ENCODE results near the gene CYGB.

Gene CYGB

GRCh38 chr17:76506408-76507345 is 30.8 kb downstream of the CYGB start:
- Histone ChIP-seq H3K9me3 (ENCODE audit: severe bottlenecking) (no peaks in the 10 kb centered on the region), H3K4me1 (ENCODE audit: insufficient read depth, poor library complexity, severe bottlenecking) (peaks cover 2% of the 10 kb centered on the region), H3K27me3 (ENCODE audit: insufficient read depth, poor library complexity, severe bottlenecking) (no peaks in the 10 kb centered on the region), H3K4me3 (ENCODE audit: severe bottlenecking) (no peak overlapping the region), H3K36me3 (ENCODE audit: low read depth) (no peaks in the 10 kb centered on the region), H3K27ac (ENCODE audit: poor library complexity, severe bottlenecking) (no peak overlapping the region)
- ATAC-seq (ENCODE audit: low read depth) (peak; percentile 81), DNase-seq (ENCODE audit: low spot score) (no peak)
- TF ChIP-seq CTCF (IDR thresholded peaks at IDR 0.05; ENCODE audit: poor library complexity, severe bottlenecking): peak; percentile 91

- Histone ChIP-seq H3K27ac (ENCODE audit: poor library complexity, severe bottlenecking) (no peak overlapping the region), H3K4me3 (ENCODE audit: severe bottlenecking) (no peak overlapping the region), H3K27me3 (ENCODE audit: insufficient read depth, poor library complexity, severe bottlenecking) (no peaks in the 10 kb centered on the region), H3K4me1 (ENCODE audit: insufficient read depth, poor library complexity, severe bottlenecking) (peaks cover 14% of the 10 kb centered on the region), H3K9me3 (ENCODE audit: severe bottlenecking) (no peaks in the 10 kb centered on the region), H3K36me3 (ENCODE audit: low read depth) (no peaks in the 10 kb centered on the region)
- no peak for TF ChIP-seq CTCF (IDR thresholded peaks at IDR 0.05; ENCODE audit: poor library complexity, severe bottlenecking)
- DNase-seq (ENCODE audit: low spot score): no peak
- ATAC-seq (ENCODE audit: low read depth): no peak
Measured at GRCh38 chr17:76504117-76504516, 33.4 kb downstream of the CYGB start.

- Histone ChIP-seq H3K36me3 (ENCODE audit: low read depth) (no peaks in the 10 kb centered on the region), H3K9me3 (ENCODE audit: severe bottlenecking) (no peaks in the 10 kb centered on the region), H3K4me3 (ENCODE audit: severe bottlenecking) (no peak overlapping the region), H3K27ac (ENCODE audit: poor library complexity, severe bottlenecking) (no peak overlapping the region), H3K4me1 (ENCODE audit: insufficient read depth, poor library complexity, severe bottlenecking) (peaks cover 29% of the 10 kb centered on the region), H3K27me3 (ENCODE audit: insufficient read depth, poor library complexity, severe bottlenecking) (no peaks in the 10 kb centered on the region)
- DNase-seq (ENCODE audit: low spot score) (no peak), ATAC-seq (ENCODE audit: low read depth) (no peak)
- no peak for TF ChIP-seq CTCF (IDR thresholded peaks at IDR 0.05; ENCODE audit: poor library complexity, severe bottlenecking)
Measured at GRCh38 chr17:76502341-76503211, 34.9 kb downstream of the CYGB start.

- H3K4me1 ChIP-seq (ENCODE audit: insufficient read depth, poor library complexity, severe bottlenecking): peaks cover 29% of the 10 kb centered on the region
- H3K4me3 ChIP-seq (ENCODE audit: severe bottlenecking): no peak overlapping the region
Measured at GRCh38 chr17:76501827-76502307, 35.6 kb downstream of the CYGB start.

More at GRCh38 chr17:76501827-76502307, 35.6 kb downstream of the CYGB start:
- TF ChIP-seq CTCF (IDR thresholded peaks at IDR 0.05; ENCODE audit: poor library complexity, severe bottlenecking): no peak
- no peaks in the 10 kb centered on the region for H3K9me3 ChIP-seq (ENCODE audit: severe bottlenecking)
- H3K27me3 ChIP-seq (ENCODE audit: insufficient read depth, poor library complexity, severe bottlenecking): no peaks in the 10 kb centered on the region
- ATAC-seq (ENCODE audit: low read depth) (no peak), DNase-seq (ENCODE audit: low spot score) (no peak)
- H3K27ac ChIP-seq (ENCODE audit: poor library complexity, severe bottlenecking): peak overlapping the region; percentile 66
- H3K36me3 ChIP-seq (ENCODE audit: low read depth): no peaks in the 10 kb centered on the region

Data from RWPE2 (cell line).